Amniotic epithelial cell (primary cell): ENCODE data around the gene CTDSP2.
"Not testable (repeated sequence)": the region's sequence is repeated elsewhere in the genome, so short reads cannot be mapped to it uniquely, and the experiment has no call there.

Experiments
- DNase-seq: peaks from one replicate; pipeline ENCODE4 v3.0.0-alpha.2; 2010; ENCODE audit warnings: low read depth

Gene CTDSP2

GRCh38 chr12:57781801-57782200, 64.7 kb downstream of the CTDSP2 start:
- no peak for DNase-seq

DNA sequence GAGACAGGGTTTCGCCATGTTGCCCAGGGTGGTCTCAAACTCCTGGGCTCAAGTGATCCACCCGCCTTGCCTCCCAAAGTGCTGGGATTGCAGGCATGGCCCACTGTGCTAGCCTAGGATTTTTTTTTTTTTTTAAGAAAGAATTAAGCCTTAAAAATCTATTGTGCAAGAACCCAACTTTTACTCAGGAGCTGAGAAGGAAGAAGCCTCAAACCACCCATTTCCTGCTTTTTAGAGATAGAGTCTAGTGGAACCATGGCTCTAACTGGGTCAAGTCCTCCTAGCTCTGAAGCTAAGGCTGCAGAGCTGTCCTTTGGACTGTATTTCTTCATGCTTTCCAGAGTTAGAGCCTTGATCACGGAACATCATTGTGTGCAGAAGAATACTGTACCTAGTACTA, 65.3 kb downstream of the CTDSP2 start:
- DNase-seq, result no peak

DNA sequence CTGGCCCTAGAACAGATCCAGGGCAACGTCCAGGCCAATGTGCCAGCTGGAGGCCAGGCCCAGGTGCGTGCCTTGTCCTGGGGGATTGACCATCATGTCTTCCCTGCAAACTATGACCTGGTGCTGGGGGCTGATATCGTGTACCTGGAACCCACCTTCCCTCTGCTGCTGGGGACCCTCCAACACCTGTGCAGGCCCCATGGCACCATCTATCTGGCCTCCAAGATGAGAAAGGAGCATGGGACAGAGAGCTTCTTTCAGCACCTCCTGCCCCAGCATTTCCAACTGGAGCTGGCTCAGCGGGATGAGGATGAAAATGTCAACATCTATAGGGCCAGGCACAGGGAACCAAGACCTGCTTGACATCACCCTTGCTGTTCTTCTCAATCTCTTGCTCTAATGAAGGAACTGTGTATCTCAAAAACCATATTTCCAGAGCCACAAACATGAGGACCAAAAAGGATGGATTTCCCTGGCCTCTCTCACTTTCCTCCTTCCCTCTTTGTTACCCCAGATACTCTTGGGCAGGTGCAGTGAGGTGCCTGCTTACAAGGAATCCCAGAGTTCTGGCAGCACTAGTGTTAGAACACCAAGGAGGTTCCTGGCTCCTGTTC, 66.1 kb downstream of the CTDSP2 start:
- no peak for DNase-seq

DNA sequence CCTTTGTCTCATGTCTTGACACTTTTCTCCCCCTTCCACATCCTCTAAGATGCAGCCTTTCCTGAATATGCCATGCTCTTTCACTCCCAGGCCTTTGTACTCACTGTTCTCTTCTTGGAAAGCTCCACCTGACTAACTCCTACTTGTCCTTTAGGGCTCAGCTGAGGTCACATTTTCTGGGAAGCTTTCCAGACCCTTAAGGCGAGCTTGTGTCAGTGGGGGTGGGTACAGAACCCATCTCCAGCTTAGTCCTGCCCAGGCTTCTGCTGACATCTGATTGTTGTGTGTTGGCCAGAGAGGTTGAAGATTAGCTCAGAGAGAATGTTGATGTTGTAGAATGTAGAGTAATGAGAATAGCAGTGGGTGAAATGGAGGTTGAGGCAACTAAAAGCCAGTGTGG, 66.8 kb downstream of the CTDSP2 start:
- peak; percentile 24 for DNase-seq

DNA sequence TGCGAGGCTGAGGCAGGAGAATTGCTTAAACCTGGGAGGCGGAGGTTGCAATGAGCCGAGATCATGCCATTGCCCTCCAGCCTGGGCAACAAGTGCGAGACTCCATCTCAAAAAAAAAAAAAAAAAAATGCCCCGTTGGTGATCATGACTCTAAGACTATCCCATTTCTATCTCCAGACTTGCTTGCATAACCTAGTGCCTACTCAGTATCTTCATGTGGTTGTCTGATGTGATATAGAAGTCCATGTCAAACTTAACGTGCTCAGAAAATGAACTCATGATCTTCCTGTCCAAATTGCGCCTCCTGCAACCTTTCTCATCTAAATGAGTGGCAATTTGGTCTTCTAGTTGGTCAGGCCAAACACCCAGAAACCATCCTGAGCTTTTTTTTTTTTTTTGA, 68.6 kb downstream of the CTDSP2 start:
- no peak for DNase-seq

DNA sequence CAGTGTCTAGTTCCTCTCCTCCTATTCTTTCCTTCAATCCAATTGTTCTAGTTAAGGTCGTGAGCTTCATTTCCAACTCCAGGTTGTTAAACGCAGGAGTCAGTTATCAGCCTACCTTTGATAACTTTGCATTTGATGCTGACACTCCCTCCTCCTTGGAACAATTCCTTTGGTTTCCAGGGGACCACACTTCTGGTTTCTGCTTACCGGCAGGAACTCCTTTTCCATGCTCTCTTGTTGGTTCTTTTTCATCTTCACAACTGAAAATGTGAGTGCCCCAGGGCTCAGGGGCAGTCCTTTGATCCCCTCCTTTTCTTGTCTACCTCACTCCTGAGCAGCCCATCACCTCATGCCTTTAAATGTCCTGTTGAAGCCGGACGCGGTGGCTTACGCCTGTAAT, 69.2 kb downstream of the CTDSP2 start:
- DNase-seq, result no peak

DNA sequence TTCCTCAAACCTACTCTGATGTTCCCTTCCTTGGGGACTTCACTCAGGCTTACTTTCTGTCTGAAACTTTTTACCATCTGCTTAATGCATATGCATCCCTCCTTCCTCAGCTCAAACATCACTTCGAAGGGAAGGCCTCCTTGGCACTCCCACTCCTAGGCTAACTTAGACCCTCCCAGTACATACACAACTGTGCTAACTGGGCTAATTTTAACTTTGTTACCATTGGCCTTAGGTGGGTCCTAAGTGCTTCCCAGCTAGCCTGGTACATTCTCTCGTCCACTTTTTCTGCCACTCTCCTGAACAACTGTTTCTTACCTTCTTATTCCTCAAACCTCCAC, 70.3 kb downstream of the CTDSP2 start:
- DNase-seq, result no peak

DNA sequence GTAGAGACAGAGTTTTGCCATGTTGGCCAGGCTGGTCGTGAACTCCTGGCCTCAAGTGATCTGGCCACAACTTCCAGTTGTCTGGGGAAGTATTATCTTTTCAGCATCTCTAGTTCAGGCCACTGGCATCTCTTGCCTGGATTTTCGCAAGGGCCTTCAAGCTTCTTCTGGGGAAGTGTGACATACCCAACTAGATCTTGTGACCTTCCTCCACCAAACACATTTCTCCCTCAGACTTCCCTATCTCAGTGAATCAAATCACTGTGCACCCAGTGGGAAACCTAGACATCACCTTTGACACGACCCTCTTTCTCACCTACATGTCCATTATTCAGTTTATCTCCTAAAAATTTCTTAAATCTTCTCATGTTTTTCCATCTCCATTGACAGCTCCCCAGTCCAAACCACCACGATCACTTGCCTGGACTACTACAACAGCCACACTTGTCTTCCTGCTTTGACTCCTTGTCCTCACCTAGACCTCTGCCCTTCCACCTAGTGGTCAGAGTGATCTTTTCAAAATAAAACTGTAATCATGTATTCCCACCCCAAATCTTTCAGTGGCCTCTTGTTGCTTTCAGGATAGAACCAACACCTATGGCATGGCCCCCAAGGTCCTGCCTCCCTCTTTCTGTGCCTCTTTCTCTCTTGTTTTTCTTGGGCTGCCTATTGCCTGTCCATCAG, 70.8 kb downstream of the CTDSP2 start:
- DNase-seq, result no peak

DNA sequence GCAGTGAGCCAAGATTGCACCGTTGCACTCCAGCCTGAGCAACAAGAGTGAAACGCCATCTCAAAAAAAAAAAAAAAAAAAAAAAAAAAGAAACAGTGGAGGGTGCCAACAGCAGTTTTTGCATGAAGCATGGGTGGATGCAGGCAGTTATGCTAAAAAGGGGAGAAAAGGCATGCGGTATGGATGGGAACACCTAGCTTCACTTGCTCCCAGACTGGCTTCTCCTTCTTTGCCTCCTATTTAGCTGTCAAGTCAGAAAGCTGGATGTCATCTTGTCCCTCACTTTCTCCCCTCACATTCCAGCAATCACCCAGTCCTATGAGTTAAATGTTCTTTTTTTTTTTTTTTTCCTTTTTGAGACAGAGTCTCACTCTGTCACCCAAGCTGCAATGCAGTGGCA, 71.5 kb downstream of the CTDSP2 start:
- no peak for DNase-seq

GRCh38 chr12:57774634-57775033, 71.9 kb downstream of the CTDSP2 start:
- DNase-seq, result not testable (repeated sequence)

DNA sequence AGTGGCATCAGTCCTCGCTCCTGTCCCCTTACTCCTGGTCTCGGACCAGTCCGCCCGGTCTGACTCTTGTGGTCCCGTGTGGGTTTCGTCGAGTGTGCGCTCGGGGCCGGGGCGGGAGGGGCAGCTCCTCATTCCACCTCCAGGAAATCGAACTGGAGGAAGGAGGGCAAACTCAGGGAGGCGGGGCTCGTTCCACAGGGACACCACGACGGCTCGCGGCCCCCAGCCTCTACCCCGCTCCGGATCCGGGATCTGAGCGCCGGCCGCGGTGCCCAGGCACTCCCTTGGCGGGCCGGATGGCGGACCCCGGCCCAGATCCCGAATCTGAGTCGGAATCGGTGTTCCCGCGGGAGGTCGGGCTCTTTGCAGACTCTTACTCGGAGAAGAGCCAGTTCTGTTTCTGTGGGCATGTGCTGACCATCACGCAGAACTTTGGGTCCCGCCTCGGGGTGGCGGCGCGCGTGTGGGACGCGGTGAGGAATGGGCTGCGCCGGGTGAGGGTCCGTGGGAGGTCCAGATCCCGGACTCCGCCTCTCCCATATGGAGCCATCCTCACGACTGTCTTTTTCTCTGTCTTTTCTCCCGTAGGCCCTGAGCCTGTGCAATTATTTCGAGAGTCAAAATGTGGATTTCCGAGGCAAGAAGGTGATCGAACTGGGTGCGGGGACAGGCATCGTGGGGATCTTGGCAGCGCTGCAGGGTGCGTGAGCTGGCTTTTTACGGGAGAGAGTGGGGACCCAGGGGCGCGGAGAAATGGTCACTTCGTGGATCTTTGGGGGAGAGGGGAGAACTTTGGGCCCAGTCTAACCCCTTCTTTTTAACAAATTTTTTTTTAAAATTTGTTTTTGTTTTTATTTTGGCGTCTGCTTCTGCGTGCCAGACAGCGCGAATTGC, 73.9 kb downstream of the CTDSP2 start, which contains the start of gene EEF1AKMT3:
EEF1AKMT3 (plus strand) TSS at position 186 of the 894 bp plus-strand sequence; CDS start at position 297, 111 bp downstream.
- DNase-seq, result no peak

DNA sequence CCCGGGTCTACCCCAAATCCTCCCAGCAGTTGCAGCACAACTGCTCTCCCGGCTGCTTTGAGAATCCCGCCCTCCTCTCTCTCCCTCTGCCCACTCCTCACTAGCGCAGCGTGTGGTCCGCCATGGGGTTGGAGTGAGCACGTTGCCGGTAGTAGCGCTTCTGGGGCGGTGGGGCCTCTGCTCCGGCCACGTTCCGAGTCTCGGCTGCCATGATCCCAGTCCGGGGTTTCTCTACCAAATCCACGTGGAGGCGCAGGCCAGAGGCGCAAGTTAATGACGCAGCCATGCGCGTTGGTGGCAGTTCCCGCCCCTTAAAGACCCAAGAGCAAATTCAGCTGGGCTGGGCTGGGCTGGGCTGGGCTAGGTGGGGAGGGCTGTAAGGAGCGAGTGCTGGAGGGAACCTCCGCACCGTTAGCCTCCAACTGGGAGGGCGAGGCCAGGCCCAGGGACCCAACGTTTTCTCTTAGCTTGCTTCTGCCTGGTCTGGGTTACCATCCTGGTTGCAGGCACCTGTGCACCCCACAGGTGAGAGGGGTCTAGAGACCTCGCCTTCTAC, 74.6 kb downstream of the CTDSP2 start, which contains the start of gene METTL1:
METTL1 (minus strand) TSS at position 233 of the 556 bp plus-strand sequence; CDS start at position 211, 22 bp downstream.
- peak; percentile 96 for DNase-seq

- peak; percentile 82 for DNase-seq
Measured at GRCh38 chr12:57771236-57771872, 75.2 kb downstream of the CTDSP2 start.

- no peak for DNase-seq
Measured at GRCh38 chr12:57770734-57771133, 75.8 kb downstream of the CTDSP2 start.
